Superior temporal gyrus (tissue), 1 donor: ENCODE results near the gene TRAT1.

Experiments used
- DNase-seq: peaks from one replicate; pipeline ENCODE4 v3.0.0-alpha.2; 2016; ENCODE audit errors: extremely low spot score

The TRAT1 gene

DNA sequence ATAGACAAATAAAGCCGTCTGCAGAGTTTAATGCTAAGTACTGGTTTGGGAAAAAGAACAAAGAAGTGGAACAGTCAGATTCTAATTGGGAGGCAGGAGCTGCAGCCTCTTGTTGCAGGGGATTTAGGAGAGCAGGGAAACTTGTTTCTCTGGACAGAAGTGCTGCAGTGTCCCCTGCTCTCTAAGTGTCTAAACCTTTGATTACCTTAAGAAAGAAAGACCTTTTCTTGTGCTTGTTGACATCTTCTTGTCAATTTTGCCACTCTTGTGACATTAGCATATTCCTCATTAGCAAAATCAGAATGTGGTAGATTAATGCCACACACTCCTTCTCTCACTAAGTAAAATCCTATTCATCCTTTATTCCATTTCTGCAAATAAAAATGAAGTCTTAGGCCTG lies 38.8 kb downstream of the TRAT1 start:
- no peak for DNase-seq

DNA sequence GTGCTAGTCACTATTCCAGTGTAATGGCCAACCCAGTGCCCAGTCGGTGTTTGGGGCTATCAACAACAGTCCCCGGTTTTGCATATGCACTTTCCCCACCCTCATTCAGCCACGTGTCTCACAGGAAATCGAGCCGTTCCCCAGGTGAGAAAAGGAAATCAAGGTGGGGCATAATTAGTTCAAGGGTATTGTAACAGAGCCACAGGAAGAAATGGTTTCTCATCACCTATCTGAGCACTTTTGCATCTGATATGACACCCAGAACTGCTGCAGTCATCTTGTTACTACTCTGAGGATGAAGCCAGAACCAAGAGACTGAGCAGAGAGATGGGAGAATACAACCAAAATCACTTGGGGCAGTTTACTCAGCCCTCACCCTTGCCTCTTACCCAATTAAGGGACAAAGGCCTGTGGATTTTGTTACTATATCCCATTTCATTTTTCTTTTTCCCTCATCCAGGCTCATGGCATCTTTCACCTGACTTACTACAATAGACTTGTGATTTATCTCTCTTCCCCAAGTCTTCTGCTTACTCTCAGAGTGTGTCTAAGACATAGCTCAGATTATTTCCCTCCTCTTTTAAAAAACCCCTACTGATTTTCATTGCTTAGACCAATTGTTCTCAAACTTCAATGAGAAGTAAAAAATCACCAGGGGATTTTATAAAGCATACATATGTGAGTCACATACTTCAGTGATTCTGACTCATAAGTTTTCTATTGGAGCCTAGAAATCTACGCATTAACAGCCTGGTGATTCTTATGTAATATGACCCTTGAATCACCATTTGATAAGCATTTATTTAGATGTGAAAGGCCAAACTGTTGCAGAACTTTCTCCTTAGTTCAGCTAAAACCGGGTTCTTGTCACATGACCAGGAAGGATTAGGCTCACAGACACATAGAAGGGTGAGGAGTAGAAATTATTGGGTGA lies 40.5 kb downstream of the TRAT1 start:
- no peak for DNase-seq

GRCh38 chr3:108863799-108864135 lies 41.2 kb downstream of the TRAT1 start:
- DNase-seq, result no peak

- no peak for DNase-seq
Measured at GRCh38 chr3:108877901-108878300, 55.3 kb downstream of the TRAT1 start.

GRCh38 chr3:108879915-108880314 lies 57.3 kb downstream of the TRAT1 start:
- no peak for DNase-seq

- DNase-seq, result no peak
Measured at GRCh38 chr3:108882762-108883161, 60.2 kb downstream of the TRAT1 start.

- DNase-seq, result no peak
Measured at GRCh38 chr3:108883373-108883772, 60.8 kb downstream of the TRAT1 start.

- DNase-seq, result no peak
Measured at GRCh38 chr3:108887121-108887520, 64.5 kb downstream of the TRAT1 start.

- no peak for DNase-seq
Measured at GRCh38 chr3:108887777-108888176, 65.2 kb downstream of the TRAT1 start.

DNA sequence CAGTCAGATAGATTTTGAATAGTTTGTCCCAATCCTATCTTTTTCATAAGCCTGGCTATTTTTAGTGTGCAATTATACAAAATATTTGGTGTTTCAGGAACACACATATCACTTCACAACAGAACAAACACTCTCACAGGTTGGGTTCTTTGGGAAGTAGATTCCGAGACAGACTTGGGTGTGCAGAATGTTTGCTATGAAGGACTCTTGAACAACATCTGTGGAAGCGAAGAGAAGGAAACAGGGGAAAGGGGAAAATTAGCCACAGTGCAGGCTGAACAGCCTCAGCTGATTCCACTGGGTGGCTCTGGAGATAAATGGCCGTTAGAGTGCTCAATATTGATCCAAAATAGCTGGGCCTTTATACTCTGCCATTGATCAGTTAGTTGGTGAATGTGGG lies 69.2 kb downstream of the TRAT1 start:
- DNase-seq, result no peak

GRCh38 chr3:108894981-108895380 lies 72.4 kb downstream of the TRAT1 start:
- DNase-seq, result no peak

DNA sequence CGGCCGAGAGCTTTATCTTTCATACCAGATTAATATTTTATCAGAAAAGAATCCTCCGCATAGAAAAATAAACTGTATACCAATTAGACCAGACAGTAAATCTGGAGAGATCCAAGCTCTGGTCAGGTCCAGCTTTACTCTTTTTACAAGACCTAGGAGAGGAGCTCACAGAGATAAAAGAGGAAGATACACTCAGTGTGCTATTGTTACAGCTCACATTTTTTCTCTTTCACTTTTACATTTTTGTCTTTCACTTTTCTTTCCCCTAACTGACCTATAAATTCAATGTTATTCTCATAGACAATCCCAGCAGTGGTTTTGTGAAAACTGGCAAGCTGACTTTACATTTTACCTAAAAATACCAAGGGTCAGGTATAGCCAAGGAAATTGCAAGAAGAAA lies 75.3 kb downstream of the TRAT1 start:
- DNase-seq, result no peak

GRCh38 chr3:108899530-108899929 lies 76.9 kb downstream of the TRAT1 start:
- DNase-seq, result no peak
